Neural progenitor cell (in vitro differentiated cells): ENCODE measurements around the gene EEF1A1. TPM values are rescaled to one million over a fixed set of nuclear protein-coding genes. Genes with fewer than 3 reads are reported as not detected.
A peak's percentile ranks its signal among the peaks of the same experiment; 100 is the strongest.
"Not testable (repeated sequence)": the region's sequence is repeated elsewhere in the genome, so short reads cannot be mapped to it uniquely, and the experiment has no call there.

Experiments
- DNase-seq: peaks from one replicate; pipeline ENCODE4 v3.0.0-alpha.2; 2016; ENCODE audit warnings: low spot score
- H2AFZ ChIP-seq: fragments of 200-600 bp; sonication (generic); replicated peaks from 2 replicates; pipeline ENCODE4 v1.6.1; 2016; ENCODE audit warnings: antibody characterized with exemption
- H3F3A ChIP-seq: fragments of 200-600 bp; sonication (generic); 2 replicates; pipeline ENCODE4 v1.6.1; 2016; ENCODE audit warnings: antibody characterized with exemption, low read depth
- H3K27ac ChIP-seq: fragments of 200-600 bp; sonication (generic); 2 replicates; pipeline ENCODE4 v1.5.1; 2016; ENCODE audit warnings: mild to moderate bottlenecking
- H3K27me3 ChIP-seq: fragments of 200-600 bp; sonication (generic); 2 replicates; pipeline ENCODE4 v1.6.1; 2016; ENCODE audit warnings: mild to moderate bottlenecking, moderate library complexity
- H3K36me3 ChIP-seq: fragments of 200-600 bp; sonication (generic); 2 replicates; pipeline ENCODE4 v1.5.1; 2016
- H3K4me1 ChIP-seq: fragments of 200-600 bp; sonication (generic); 2 replicates; pipeline ENCODE4 v1.6.1; 2016; ENCODE audit warnings: mixed run types
- H3K4me2 ChIP-seq: fragments of 200-600 bp; sonication (generic); 2 replicates; pipeline ENCODE4 v1.6.1; 2016
- H3K4me3 ChIP-seq: fragments of 200-600 bp; sonication (generic); 2 replicates; pipeline ENCODE4 v1.5.1; 2016
- H3K79me2 ChIP-seq: fragments of 200-600 bp; sonication (generic); 2 replicates; pipeline ENCODE4 v1.6.1; 2016; ENCODE audit warnings: low read depth
- H3K9ac ChIP-seq: fragments of 200-600 bp; sonication (generic); 2 replicates; pipeline ENCODE4 v1.6.1; 2016
- H3K9me3 ChIP-seq: fragments of 200-600 bp; sonication (generic); 2 replicates; pipeline ENCODE4 v1.5.1; 2016; ENCODE audit warnings: low read depth
- H4K20me1 ChIP-seq: fragments of 200-600 bp; sonication (generic); 2 replicates; pipeline ENCODE4 v1.6.1; 2016; ENCODE audit warnings: low read depth
- H3K27ac Mint-ChIP-seq: 3 replicates; pipeline ENCODE4 v1.8.0; 2021; ENCODE audit warnings: mixed read lengths
- H3K27me3 Mint-ChIP-seq: 2 replicates; pipeline ENCODE4 v1.8.0; 2022; ENCODE audit warnings: low read depth, mild to moderate bottlenecking, inconsistent platforms, moderate library complexity, mixed read lengths; ENCODE audit not compliant: insufficient read depth
- H3K36me3 Mint-ChIP-seq: 3 replicates; pipeline ENCODE4 v1.8.0; 2021; ENCODE audit warnings: mixed read lengths
- H3K4me1 Mint-ChIP-seq: 3 replicates; pipeline ENCODE4 v1.8.0; 2021; ENCODE audit warnings: mixed read lengths
- H3K4me3 Mint-ChIP-seq: 3 replicates; pipeline ENCODE4 v1.8.0; 2021; ENCODE audit warnings: mild to moderate bottlenecking, moderate library complexity, mixed read lengths
- H3K9me3 Mint-ChIP-seq: 3 replicates; pipeline ENCODE4 v1.8.0; 2020; ENCODE audit warnings: mixed read lengths
- CTCF ChIP-seq: fragments of 200-600 bp; sonication (generic); IDR thresholded peaks from 2 replicates; pipeline ENCODE4 v1.5.1; 2017; ENCODE audit warnings: antibody characterized with exemption, mild to moderate bottlenecking
- EZH2 ChIP-seq: fragments of 200-600 bp; sonication (generic); IDR thresholded peaks from 2 replicates; pipeline ENCODE4 v1.6.1; 2017; ENCODE audit warnings: antibody characterized with exemption, mild to moderate bottlenecking, moderate library complexity
- EZH2phosphoT487 ChIP-seq: fragments of 200-600 bp; sonication (generic); IDR thresholded peaks from 2 replicates; pipeline ENCODE4 v1.6.1; 2017; ENCODE audit warnings: antibody characterized with exemption
- total RNA-seq: library from RNA; depleted of rRNA; stranded (reverse); fragments of >200 nt; gene quantifications from 2 replicates; pipeline ENCODE4 v1.2.3, GENCODE V29; 2015; ENCODE audit warnings: low replicate concordance

EEF1A1 gene
- total RNA-seq = 15,510 and 19,891 TPM in 2 replicates

- H3K27ac ChIP-seq = peak within 1 kb of the TSS; percentile 97
- H3K36me3 ChIP-seq = peaks cover 21% of the 10 kb centered on the region
- H4K20me1 ChIP-seq = peaks cover 46% of the 10 kb centered on the region
- H3K79me2 ChIP-seq = peaks cover 55% of the 10 kb centered on the region
- no peak for TF ChIP-seq EZH2
- no peak for TF ChIP-seq EZH2phosphoT487
- TF ChIP-seq CTCF = no peak
- Mint-ChIP-seq H3K4me1 (peaks cover 37% of the 10 kb centered on the region), H3K27ac (peak within 1 kb of the TSS; percentile 99), H3K9me3 (no peaks in the 10 kb centered on the region), H3K4me3 (peak within 1 kb of the TSS; percentile 93), H3K36me3 (peaks cover 32% of the 10 kb centered on the region), H3K27me3 (peaks cover 4% of the 10 kb centered on the region)
- H3K4me2 ChIP-seq = peak within 1 kb of the TSS; percentile 85
- peak; percentile 100 for DNase-seq
- peaks cover 58% of the 10 kb centered on the region for H3F3A ChIP-seq
- H3K9ac ChIP-seq = peak within 1 kb of the TSS; percentile 95
- peaks cover 17% of the 10 kb centered on the region for H3K4me1 ChIP-seq
- H2AFZ ChIP-seq = peak within 1 kb of the TSS; percentile 53
- H3K9me3 ChIP-seq = no peaks in the 10 kb centered on the region
- no peaks in the 10 kb centered on the region for H3K27me3 ChIP-seq
- peak within 1 kb of the TSS; percentile 76 for H3K4me3 ChIP-seq
Measured at GRCh38 chr6:73520688-73521350, at the start of gene EEF1A1. TSS of gene EEF1A1 (minus strand) at chr6:73521032. CDS start at chr6:73520026, 1,006 bp downstream.

- H3K9me3 ChIP-seq = no peaks in the 10 kb centered on the region
- no peaks in the 10 kb centered on the region for H4K20me1 ChIP-seq
- peaks cover 16% of the 10 kb centered on the region for H3K4me1 Mint-ChIP-seq
- peaks cover 3% of the 10 kb centered on the region for H3K27me3 Mint-ChIP-seq
- no peak overlapping the region for H3K9ac ChIP-seq
- no peaks in the 10 kb centered on the region for H3K36me3 Mint-ChIP-seq
- TF ChIP-seq EZH2phosphoT487 = no peak
- TF ChIP-seq EZH2 = no peak
- no peak for TF ChIP-seq CTCF
- H3K36me3 ChIP-seq = no peaks in the 10 kb centered on the region
- H2AFZ ChIP-seq = no peak overlapping the region
- H3K4me3 Mint-ChIP-seq = no peak overlapping the region
- H3K4me1 ChIP-seq = peaks cover 12% of the 10 kb centered on the region
- H3K9me3 Mint-ChIP-seq = peaks cover 7% of the 10 kb centered on the region
- no peak for DNase-seq
- no peaks in the 10 kb centered on the region for H3K27me3 ChIP-seq
- no peaks in the 10 kb centered on the region for H3F3A ChIP-seq
- H3K4me2 ChIP-seq = no peak overlapping the region
- H3K27ac ChIP-seq = no peak overlapping the region
- H3K79me2 ChIP-seq = no peaks in the 10 kb centered on the region
- no peak overlapping the region for H3K4me3 ChIP-seq
- H3K27ac Mint-ChIP-seq = no peak overlapping the region
Measured at GRCh38 chr6:73569121-73569520, 48.3 kb upstream of the EEF1A1 start.

GRCh38 chr6:73566954-73567591 is 46.2 kb upstream of the EEF1A1 start:
- peaks cover 16% of the 10 kb centered on the region for H3K4me1 Mint-ChIP-seq
- no peaks in the 10 kb centered on the region for H3K9me3 ChIP-seq
- no peaks in the 10 kb centered on the region for H3K36me3 Mint-ChIP-seq
- no peaks in the 10 kb centered on the region for H3K79me2 ChIP-seq
- peaks cover 12% of the 10 kb centered on the region for H3K4me1 ChIP-seq
- H2AFZ ChIP-seq = no peak overlapping the region
- peaks cover 6% of the 10 kb centered on the region for H3K9me3 Mint-ChIP-seq
- no peak overlapping the region for H3K4me2 ChIP-seq
- TF ChIP-seq CTCF = no peak
- TF ChIP-seq EZH2 = no peak
- no peak for TF ChIP-seq EZH2phosphoT487
- no peak overlapping the region for H3K9ac ChIP-seq
- H3K4me3 ChIP-seq = no peak overlapping the region
- no peaks in the 10 kb centered on the region for H3F3A ChIP-seq
- H3K36me3 ChIP-seq = no peaks in the 10 kb centered on the region
- peak overlapping the region; percentile 3 for H3K27ac Mint-ChIP-seq
- H3K27me3 ChIP-seq = no peaks in the 10 kb centered on the region
- no peaks in the 10 kb centered on the region for H4K20me1 ChIP-seq
- no peak overlapping the region for H3K27ac ChIP-seq
- no peak for DNase-seq
- H3K27me3 Mint-ChIP-seq = peaks cover 3% of the 10 kb centered on the region
- no peak overlapping the region for H3K4me3 Mint-ChIP-seq

DNA sequence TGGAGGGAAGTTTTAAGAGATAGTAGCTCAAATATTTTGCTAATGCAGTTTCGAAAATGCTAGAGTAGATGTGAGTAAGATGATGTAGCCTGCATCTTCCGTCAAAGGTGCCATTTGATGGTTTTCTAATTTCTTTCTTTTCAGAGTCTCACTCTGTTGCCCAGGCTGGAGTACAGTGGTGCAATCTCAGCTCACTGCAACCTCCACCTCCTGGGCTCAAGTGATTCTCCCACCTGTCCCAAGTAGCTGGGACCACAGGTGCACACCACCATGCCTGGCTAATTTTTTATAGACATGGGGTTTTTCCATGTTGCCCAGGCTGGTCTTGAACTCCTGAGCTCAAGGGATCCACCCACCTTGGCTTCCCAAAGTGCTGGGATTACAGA is 45.6 kb upstream of the EEF1A1 start:
- not testable (repeated sequence) for H3K9me3 ChIP-seq, H3K27me3 ChIP-seq, H3K79me2 ChIP-seq, H3K9me3 Mint-ChIP-seq, H3K9ac ChIP-seq, H3K36me3 ChIP-seq, H3K27me3 Mint-ChIP-seq, H3K4me2 ChIP-seq, H3K4me3 Mint-ChIP-seq, H3K36me3 Mint-ChIP-seq, H2AFZ ChIP-seq, H3K27ac ChIP-seq, H4K20me1 ChIP-seq, DNase-seq, H3F3A ChIP-seq, H3K4me3 ChIP-seq
- Mint-ChIP-seq H3K27ac (peak overlapping the region; percentile 89), H3K4me1 (peaks cover 16% of the 10 kb centered on the region)
- peaks cover 12% of the 10 kb centered on the region for H3K4me1 ChIP-seq
